PFSK-1 (cell line): ENCODE measurements around the gene TRIM7. TPM values are rescaled to one million over a fixed set of nuclear protein-coding genes. Genes with fewer than 3 reads are reported as not detected.

Experiments used
- FOXP2 ChIP-seq: optimal IDR thresholded peaks from 2 replicates; pipeline ENCODE3; 2011; ENCODE audit warnings: borderline replicate concordance, control low read depth, inconsistent platforms; ENCODE audit not compliant: insufficient read depth; ENCODE audit errors: extremely low read length, extremely low read depth
- POLR2AphosphoS5 ChIP-seq: IDR thresholded peaks from 2 replicates; pipeline ENCODE4 v1.6.1; 2012; ENCODE audit warnings: low read depth, mild to moderate bottlenecking, control low read depth, low read length, moderate library complexity
- REST ChIP-seq, 2 experiments: IDR thresholded peaks; 2 replicates each; pipeline versions ENCODE4 v1.6.1 to v1.8.0; 2011 to 2012; ENCODE audit warnings: low read depth in 2 of 2, low read length in 2 of 2, control low read depth in 1 of 2, inconsistent platforms in 1 of 2, mild to moderate bottlenecking in 1 of 2, moderate library complexity in 1 of 2; ENCODE audit not compliant: insufficient read depth in 1 of 2
- SIN3A ChIP-seq: IDR thresholded peaks from 2 replicates; pipeline ENCODE4 v1.6.1; 2012; ENCODE audit warnings: mild to moderate bottlenecking, low read length, moderate library complexity, borderline replicate concordance; ENCODE audit not compliant: insufficient read depth
- TAF1 ChIP-seq: IDR thresholded peaks from 2 replicates; pipeline ENCODE4 v1.6.1; 2012; ENCODE audit warnings: low read length, control low read depth, borderline replicate concordance; ENCODE audit not compliant: insufficient read depth
- polyA plus RNA-seq: library from polyadenylated mRNA; unstranded; fragments of >200 nt; gene quantifications from one replicate; pipeline ENCODE4 v1.2.1, GENCODE V29; 2012; ENCODE audit warnings: low read depth, missing spikeins; ENCODE audit not compliant: insufficient read length

Gene TRIM7
- 4.9 TPM for polyA plus RNA-seq

DNA sequence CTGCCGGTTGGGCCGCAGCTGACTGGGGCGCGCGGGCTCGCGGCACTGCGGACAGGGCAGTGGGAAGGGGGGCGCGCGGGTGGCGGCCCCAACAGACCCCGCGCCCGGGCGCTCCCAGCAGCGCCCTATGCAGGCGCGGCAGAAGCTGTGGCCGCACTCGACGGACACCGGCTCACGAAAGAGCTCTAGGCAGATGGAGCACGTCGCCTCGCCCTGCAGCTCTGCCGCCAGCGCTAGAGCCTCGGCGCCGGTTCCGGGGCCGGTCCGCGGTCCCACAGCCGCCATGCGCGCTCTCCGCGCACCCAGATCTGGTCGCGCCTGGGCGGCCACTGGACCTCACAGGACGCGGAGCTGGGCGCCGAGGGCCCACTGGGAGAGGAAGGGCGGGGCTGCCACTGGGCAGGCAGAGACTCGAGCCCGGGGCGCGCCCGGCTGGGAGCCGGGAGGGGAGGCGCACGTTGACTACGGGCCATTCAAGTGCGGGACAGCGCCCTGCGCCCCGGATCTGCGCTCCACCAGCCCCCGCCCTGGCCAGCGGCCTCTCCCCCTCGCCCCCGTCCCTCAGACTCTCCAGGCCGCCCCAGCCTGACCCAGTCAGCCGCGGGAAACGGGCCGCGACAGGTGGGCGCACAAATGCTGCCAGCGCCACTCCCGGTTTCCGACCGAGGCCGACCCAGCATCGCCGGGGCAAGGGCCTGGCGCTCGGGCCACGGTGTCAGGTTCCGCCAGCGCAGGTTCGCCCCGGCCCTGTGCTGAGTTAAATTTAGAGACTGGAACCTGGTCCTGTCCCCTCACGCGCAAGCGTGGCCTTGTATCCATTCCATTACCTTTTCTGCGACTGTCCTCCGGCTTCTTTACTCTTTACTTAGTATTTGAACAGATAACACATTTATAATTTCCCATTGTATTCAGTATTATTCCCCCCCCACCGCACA lies at the start of gene TRIM7:
TRIM7 (minus strand) TSS at position 371 of the 935 bp plus-strand sequence; CDS start at position 285, 86 bp downstream.
- TF ChIP-seq SIN3A (no peak), REST (IDR thresholded peaks at IDR 0.05; ENCODE audit: insufficient read depth in 1 of 2, low read depth in 2 of 2, low read length in 2 of 2) (no peak), POLR2AphosphoS5 (no peak), FOXP2 (no peak), TAF1 (no peak)

GRCh38 chr5:181248277-181248676 lies 43.3 kb upstream of the TRIM7 start:
- TF ChIP-seq SIN3A (no peak), POLR2AphosphoS5 (no peak), FOXP2 (no peak), TAF1 (no peak), REST (IDR thresholded peaks at IDR 0.05; ENCODE audit: insufficient read depth in 1 of 2, low read depth in 2 of 2, low read length in 2 of 2) (no peak)

DNA sequence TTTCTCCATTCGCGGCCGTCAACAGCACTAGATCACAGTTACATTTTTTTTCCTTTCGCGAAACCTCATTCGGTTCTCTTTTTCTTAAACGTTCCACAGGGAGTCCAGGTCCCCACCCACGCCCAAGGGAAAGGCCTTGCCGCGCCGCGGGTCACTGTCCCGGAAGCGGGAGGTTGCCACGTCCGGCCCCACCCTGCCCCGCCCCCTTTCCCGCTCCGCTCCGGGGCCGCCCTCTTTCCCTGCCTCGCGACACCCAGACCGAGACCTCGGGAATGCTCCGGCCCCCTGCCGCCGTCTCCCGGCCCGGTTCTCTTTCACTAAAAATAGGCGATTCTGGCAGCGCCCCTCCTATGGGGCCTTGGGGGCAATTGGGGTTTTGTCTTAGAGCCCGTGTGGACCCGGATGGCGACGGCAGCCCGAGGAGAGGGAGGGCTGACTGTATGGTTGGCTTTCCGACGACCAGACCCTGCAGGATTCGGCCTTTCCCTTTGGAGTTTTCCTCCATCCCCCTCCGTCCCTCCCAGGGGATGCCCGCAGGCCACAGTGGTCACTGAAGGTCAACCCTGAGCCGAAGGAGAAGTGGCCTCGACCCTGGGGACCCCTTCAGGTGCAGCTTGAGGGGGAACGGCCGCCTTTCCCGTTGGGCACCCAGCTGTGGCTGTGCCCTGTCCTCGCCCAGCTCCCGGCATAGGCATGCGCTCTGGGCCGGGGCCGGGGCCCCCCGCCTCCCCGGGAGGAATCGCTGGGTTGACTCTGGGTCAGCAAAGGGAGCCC lies 41.5 kb upstream of the TRIM7 start:
- TF ChIP-seq TAF1 (peak; percentile 51; the same call in 1 of the 2 replicates), FOXP2 (peak; percentile 51), REST (IDR thresholded peaks at IDR 0.05; ENCODE audit: insufficient read depth in 1 of 2, low read depth in 2 of 2, low read length in 2 of 2) (no peak; a peak in 1 of 4 replicates), SIN3A (peak; percentile 79; the same call in 1 of the 2 replicates), POLR2AphosphoS5 (peak; percentile 88)

DNA sequence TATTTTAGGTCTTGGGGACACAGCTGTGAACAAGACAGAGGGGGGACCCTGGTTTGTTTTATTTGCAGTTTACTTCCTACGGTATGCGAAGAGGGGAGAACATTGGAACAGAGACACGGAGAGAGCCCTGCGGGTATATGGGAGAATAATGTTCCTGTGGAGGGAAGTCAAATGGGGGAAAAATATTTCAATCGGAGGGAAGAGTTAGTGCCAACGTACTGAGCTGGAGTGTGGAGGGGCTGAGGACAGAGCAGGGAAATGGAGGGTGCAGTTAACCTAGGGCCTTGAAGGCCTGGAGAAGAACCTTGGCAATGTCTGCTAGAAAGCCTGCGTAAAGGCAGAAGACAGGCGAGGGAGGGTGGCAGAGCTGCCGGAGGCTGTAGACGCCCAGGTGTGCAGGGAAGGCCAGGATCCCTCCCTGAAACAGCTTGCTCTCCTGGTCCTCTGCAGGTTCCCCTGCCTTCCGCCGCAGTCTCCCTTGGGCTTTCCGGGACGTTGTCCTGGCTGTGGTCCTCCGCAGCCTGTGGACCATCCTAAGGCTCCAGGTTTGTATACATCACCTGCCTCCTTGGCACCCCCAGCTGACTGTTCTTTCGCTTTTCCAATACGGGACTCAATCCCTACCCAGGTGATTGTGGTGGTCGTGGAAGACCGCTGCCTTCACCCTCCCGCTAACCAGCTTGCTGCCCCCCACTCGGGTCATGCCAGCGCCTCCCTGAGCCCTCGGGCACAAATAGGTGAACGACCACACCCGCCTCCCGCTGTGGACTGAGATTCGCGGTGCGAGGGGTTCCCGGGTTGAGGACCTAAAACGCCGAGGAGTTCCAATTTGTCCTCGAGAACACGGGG lies 40.7 kb upstream of the TRIM7 start:
- TF ChIP-seq TAF1 (no peak), REST (IDR thresholded peaks at IDR 0.05; ENCODE audit: insufficient read depth in 1 of 2, low read depth in 2 of 2, low read length in 2 of 2) (no peak)
